Body of pancreas (tissue), 4 donors: ENCODE data around the gene PLA2G4E.

Source experiments
- POLR2A ChIP-seq, 3 donors: fragments of 450-650 bp; IDR thresholded peaks; one replicate each; pipeline ENCODE4 v1.6.1; 2016; ENCODE audit warnings: antibody characterized with exemption in 3 of 3, mild to moderate bottlenecking in 2 of 3
- TF ChIP-seq, protein P1 (sequence below), 7 experiments: fragments of 450-650 bp in 4 of 7; fragments of 200-600 bp in 3 of 7; sonication (generic) in 3 of 7; IDR thresholded peaks; one replicate each; pipeline ENCODE4 v1.5.1; 2016 to 2019; ENCODE audit warnings: antibody characterized with exemption in 7 of 7

DNA sequence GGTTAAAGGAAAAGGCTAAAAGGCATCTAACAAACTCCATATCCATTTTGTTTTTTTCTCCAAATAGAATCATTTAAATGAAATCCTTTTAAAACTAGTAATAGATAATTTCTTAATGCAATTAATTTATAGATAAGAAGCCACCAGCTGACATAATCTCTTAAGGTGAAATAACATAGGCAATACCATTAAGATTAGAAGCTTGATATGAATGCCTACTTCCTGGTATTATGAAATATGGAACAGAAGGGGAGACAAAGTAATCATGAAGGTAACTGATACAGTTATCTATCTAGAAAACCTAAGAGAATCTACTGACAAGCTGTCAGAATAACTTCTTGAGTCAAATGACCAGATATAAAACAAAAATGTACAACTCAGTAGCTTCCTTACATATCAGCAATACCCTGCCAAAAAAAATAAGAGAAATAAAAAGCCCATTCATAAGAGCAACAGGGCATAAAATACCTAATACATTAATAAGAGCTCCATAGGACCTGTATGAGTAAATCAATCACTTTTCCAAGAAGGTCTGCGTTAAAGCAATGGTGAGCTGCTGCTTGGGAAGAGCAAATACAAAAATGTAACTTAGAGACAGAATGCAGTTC, 59.1 kb downstream of the PLA2G4E start:
- TF ChIP-seq, protein P1, sequence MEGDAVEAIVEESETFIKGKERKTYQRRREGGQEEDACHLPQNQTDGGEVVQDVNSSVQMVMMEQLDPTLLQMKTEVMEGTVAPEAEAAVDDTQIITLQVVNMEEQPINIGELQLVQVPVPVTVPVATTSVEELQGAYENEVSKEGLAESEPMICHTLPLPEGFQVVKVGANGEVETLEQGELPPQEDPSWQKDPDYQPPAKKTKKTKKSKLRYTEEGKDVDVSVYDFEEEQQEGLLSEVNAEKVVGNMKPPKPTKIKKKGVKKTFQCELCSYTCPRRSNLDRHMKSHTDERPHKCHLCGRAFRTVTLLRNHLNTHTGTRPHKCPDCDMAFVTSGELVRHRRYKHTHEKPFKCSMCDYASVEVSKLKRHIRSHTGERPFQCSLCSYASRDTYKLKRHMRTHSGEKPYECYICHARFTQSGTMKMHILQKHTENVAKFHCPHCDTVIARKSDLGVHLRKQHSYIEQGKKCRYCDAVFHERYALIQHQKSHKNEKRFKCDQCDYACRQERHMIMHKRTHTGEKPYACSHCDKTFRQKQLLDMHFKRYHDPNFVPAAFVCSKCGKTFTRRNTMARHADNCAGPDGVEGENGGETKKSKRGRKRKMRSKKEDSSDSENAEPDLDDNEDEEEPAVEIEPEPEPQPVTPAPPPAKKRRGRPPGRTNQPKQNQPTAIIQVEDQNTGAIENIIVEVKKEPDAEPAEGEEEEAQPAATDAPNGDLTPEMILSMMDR (IDR thresholded peaks at IDR 0.05), result no peak
- no peak for TF ChIP-seq POLR2A (IDR thresholded peaks at IDR 0.05)
